Choroid plexus epithelial cell (primary cell): Measurements from ENCODE around the gene PFN4.

Source experiments
- DNase-seq: peaks from one replicate; pipeline ENCODE4 v3.0.0-alpha.2; 2010; ENCODE audit warnings: low read depth
- H3K4me3 ChIP-seq: 2 replicates; pipeline ENCODE4 v1.5.1; 2011; ENCODE audit warnings: low read depth, mild to moderate bottlenecking, control low read depth, low read length, moderate library complexity
- TF ChIP-seq, protein P1 (sequence below): conservative IDR thresholded peaks from 2 replicates; pipeline ENCODE4 v1.5.1; 2011; ENCODE audit warnings: low read depth, mild to moderate bottlenecking, control low read depth, inconsistent platforms, low read length, moderate library complexity

Gene PFN4

DNA sequence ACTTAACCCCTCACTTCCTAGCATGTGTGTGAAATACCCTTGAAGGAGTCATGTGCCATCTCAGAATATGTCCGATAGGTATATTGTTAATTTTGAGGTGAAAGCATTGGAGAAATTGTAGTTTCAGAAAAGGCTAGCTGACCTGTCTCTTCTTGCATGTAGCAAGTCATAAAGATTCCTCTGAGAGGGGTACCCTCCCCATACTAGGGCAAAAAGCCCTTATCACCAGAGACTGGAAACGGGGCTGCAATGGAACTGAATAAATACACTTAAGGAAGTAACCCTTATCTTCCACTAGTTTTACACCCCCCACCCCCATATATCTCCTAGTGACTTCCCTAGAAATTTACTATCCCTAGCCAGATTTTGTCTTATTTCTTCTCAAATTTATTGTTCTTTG lies 45.3 kb downstream of the PFN4 start:
- H3K4me3 ChIP-seq = peak overlapping the region; percentile 78
- DNase-seq = no peak
- TF ChIP-seq, protein P1, sequence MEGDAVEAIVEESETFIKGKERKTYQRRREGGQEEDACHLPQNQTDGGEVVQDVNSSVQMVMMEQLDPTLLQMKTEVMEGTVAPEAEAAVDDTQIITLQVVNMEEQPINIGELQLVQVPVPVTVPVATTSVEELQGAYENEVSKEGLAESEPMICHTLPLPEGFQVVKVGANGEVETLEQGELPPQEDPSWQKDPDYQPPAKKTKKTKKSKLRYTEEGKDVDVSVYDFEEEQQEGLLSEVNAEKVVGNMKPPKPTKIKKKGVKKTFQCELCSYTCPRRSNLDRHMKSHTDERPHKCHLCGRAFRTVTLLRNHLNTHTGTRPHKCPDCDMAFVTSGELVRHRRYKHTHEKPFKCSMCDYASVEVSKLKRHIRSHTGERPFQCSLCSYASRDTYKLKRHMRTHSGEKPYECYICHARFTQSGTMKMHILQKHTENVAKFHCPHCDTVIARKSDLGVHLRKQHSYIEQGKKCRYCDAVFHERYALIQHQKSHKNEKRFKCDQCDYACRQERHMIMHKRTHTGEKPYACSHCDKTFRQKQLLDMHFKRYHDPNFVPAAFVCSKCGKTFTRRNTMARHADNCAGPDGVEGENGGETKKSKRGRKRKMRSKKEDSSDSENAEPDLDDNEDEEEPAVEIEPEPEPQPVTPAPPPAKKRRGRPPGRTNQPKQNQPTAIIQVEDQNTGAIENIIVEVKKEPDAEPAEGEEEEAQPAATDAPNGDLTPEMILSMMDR = no peak

DNA sequence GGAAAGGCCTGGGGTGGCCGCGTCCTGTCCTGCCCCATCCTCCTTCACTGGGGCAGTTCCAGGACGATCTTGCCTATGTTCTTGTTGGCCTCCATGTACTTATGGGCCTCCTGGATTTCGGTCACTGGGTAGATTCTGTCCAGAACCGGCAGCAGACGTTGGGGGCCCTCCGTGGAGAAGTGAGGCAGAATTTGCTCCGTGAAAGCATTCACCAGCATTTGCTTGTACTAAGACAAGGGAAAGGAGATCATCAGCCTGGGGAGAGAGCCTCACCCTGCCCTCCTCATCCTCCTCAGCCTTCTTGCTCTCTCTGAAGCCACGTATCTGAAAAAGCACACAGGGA lies 45.6 kb downstream of the PFN4 start:
- TF ChIP-seq, protein P1 = no peak
- no peak for DNase-seq
- peak overlapping the region; percentile 78 for H3K4me3 ChIP-seq

DNA sequence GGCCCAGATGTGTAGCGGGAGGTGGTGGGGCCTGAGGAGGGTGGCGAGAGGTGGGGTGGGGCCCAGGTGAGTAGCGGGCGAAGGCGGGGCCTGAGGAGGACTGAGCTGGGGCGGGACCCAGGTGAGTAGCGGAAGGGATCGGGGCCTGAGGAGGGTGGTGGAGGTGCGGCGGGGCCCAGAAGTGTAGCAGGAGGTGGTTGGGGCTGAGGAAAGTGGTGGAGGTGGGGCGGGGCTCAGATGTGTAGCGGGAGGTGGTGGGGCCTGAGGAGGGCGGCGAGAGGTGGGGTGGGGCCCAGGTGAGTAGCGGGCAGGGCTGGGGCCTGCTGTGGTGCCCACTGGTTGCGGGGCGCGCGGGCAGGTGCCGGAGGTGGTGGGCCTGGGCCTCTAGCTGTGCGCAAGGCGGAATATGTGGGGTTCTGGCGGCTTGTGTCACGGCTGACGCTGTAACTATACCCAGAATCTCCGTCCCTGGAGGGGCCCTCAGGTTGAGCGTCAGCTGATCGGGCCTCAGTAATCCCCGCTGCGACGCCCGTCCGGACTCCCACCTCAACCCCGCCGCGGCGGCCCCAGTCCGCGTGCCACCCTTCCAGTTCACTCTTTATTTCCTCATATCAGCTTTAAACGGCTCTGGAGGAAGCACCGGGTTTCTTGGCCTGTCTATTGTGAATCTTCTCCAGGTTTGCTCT lies 46.1 kb downstream of the PFN4 start:
- peak; percentile 33 for DNase-seq
- H3K4me3 ChIP-seq = peak overlapping the region; percentile 78
- TF ChIP-seq, protein P1 = no peak

DNA sequence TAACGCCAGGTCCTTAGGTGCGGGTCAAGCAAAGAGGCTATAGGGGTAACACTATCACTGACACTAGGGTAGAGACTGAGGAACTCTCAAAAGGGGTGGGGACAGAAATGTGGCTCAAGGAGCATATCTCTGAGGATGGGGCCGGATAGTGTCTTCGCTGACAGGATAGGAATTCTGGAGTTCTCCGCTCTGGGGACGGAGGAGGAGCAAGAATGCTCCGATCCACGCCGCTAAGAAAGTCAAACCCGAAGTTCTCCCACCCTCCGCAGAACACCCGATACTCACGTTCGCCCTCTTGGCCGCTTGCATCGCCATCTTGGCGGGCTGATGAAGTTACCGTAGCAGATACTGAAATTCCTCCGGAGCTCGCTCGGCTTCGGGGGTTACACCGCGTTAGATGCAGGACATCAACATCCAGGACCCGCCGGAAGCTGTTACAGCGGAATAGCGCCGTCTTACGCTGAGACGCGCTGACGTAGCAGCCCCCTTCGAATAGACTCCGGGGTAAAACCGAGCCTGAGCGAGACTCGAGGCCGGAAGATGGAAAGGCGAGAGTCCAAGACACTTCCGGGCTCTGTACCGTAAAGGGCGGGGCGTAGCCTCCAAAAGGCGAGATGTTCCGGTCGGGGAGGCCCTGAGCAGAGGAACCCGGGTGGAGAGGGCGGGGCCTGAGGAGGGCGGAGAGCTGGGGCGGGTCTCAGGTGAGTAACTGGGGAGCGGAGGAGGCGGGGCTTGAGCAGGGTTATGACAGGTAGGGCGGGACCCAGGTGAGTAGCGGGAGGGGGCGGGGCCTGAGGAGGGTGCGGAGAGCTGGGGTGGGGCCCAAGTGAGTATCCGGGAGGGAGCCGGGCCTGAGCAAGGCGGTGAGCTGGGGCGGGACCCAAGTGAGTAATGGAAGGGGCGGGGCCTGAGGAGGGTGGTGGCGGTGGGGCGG lies 47.0 kb downstream of the PFN4 start, which contains the start of gene SF3B6:
SF3B6 (minus strand) TSS at position 412 of the 934 bp plus-strand sequence; CDS start at position 315, 97 bp downstream.
- DNase-seq = peak; percentile 99
- TF ChIP-seq, protein P1 = no peak

DNA sequence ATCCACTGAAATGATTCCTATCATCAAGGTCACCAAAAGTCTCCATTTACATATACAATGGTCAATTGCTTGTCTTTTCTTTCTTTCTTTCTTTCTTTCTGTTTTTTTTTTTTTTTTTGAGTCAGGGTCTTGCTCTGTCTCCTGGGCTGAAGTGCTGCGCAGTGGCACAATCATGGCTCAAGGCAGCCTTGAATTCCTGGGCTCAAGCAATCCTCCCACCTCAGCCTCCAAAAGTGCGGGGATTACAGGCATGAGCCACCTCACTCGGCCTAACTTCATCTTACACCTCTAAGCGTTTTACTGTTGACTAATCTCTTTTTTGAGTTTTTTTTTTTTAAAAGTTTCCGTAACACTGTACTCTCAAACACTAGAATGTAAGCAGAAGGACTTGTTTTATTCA lies 47.9 kb downstream of the PFN4 start:
- TF ChIP-seq, protein P1 = no peak
- peak overlapping the region; percentile 78 for H3K4me3 ChIP-seq
- peak; percentile 9 for DNase-seq

More for the DNA sequence above, 47.0 kb downstream of the PFN4 start, which contains the start of gene SF3B6:
- peak within 1 kb of the TSS; percentile 78 for H3K4me3 ChIP-seq

DNA sequence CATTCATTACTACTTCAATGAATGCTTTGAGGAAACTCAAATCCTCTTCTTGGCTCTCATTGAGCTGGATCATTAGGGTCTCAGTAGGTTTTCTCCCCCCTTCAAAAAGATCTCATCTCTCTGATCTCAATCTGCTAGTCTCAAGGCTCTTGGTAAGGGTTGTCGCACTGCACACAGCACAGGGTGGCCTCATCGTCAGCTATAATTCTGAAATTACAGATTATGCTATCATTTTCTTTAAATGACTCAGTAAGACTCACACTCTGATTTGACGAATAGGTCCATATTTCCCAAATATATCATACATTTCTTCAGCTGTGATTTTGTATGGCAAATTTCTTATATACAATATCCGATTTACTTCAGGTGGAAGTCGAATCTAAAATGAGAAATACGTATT lies 49.3 kb downstream of the PFN4 start:
- DNase-seq = no peak
- H3K4me3 ChIP-seq = no peak overlapping the region
- TF ChIP-seq, protein P1 = no peak
